Fibroblast of lung (primary cell): ENCODE measurements around the gene TUBGCP6.

ENCODE experiments used
- EZH2 ChIP-seq: IDR thresholded peaks from 2 replicates; pipeline ENCODE4 v1.5.1; 2012; ENCODE audit warnings: low read length, control low read depth, mild to moderate bottlenecking; ENCODE audit errors: missing control alignments
- TF ChIP-seq, protein P1 (sequence below), 2 donors: IDR thresholded peaks in 1 of 2; conservative IDR thresholded peaks in 1 of 2; 1 replicate in 1 of 2; 2 replicates in 1 of 2; pipeline ENCODE4 v1.5.1; 2011 to 2012; ENCODE audit warnings: low read length in 2 of 2, control low read depth in 1 of 2, inconsistent platforms in 1 of 2, low read depth in 1 of 2, mild to moderate bottlenecking in 1 of 2

DNA sequence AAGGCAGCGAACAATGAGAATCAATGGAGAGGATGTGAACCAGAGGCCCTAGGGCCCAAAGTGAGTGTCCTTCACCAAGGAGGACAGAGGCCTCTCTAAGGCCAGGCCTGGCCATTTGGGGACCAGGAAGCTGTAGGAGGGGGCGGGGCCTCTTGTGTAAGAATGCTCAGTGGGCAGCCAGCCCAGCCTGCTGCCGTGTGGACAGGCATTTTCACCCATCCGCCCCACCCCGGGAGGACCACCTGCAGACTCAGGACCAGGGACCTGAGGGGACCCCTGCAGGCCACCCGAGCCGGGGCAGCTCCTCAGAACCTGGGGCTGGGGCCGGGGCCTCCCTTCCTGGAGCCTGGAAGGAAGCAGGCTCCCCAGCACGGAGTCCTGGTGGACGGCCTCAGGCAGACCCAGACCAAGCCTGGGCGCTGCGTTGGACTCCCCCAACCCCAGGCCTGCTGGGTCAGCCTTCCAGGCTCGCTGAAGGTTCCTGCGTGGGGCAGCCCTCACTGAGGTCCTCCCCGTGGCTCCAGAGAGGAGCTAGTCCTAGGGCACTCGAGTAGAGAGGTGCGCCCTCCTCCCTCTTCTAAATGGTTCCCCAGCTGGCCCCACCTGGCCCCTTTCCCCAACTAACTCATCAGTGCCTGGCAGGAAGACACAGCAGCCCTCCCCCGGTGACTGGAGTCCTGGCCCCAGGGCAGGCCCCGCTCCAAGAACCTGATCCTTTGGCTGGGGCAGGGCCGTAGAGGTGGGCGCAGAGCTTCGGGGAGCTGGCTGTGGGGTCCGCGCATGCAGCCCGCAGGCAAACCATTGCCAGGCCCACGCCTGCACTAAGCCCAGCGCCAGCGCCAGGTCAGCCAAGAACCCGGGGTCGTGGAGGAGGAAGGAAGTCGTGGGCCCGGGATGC is 60.6 kb downstream of the TUBGCP6 start:
- TF ChIP-seq, protein P1, sequence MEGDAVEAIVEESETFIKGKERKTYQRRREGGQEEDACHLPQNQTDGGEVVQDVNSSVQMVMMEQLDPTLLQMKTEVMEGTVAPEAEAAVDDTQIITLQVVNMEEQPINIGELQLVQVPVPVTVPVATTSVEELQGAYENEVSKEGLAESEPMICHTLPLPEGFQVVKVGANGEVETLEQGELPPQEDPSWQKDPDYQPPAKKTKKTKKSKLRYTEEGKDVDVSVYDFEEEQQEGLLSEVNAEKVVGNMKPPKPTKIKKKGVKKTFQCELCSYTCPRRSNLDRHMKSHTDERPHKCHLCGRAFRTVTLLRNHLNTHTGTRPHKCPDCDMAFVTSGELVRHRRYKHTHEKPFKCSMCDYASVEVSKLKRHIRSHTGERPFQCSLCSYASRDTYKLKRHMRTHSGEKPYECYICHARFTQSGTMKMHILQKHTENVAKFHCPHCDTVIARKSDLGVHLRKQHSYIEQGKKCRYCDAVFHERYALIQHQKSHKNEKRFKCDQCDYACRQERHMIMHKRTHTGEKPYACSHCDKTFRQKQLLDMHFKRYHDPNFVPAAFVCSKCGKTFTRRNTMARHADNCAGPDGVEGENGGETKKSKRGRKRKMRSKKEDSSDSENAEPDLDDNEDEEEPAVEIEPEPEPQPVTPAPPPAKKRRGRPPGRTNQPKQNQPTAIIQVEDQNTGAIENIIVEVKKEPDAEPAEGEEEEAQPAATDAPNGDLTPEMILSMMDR (conservative IDR thresholded peaks at IDR 0.05 in 1 of 2, IDR thresholded peaks at IDR 0.05 in 1 of 2; ENCODE audit: low read depth in 1 of 2, low read length in 2 of 2), result no peak
- no peak for TF ChIP-seq EZH2
